Esophagus squamous epithelium (tissue), 4 donors: Measurements from ENCODE around the gene NPEPL1.
A peak's percentile ranks its signal among the peaks of the same experiment; 100 is the strongest.

ENCODE experiments used
- POLR2A ChIP-seq, 4 donors: fragments of 450-650 bp; IDR thresholded peaks; one replicate each; pipeline ENCODE4 v1.6.1; 2017; ENCODE audit warnings: antibody characterized with exemption in 4 of 4, mild to moderate bottlenecking in 4 of 4, moderate library complexity in 3 of 4
- TF ChIP-seq, protein P1 (sequence below), 6 experiments: fragments of 450-650 bp in 4 of 6; fragments of 200-600 bp in 2 of 6; sonication (generic) in 2 of 6; IDR thresholded peaks; one replicate each; pipeline ENCODE4 v1.5.1; 2016 to 2019; ENCODE audit warnings: antibody characterized with exemption in 6 of 6, mild to moderate bottlenecking in 4 of 6, moderate library complexity in 4 of 6

DNA sequence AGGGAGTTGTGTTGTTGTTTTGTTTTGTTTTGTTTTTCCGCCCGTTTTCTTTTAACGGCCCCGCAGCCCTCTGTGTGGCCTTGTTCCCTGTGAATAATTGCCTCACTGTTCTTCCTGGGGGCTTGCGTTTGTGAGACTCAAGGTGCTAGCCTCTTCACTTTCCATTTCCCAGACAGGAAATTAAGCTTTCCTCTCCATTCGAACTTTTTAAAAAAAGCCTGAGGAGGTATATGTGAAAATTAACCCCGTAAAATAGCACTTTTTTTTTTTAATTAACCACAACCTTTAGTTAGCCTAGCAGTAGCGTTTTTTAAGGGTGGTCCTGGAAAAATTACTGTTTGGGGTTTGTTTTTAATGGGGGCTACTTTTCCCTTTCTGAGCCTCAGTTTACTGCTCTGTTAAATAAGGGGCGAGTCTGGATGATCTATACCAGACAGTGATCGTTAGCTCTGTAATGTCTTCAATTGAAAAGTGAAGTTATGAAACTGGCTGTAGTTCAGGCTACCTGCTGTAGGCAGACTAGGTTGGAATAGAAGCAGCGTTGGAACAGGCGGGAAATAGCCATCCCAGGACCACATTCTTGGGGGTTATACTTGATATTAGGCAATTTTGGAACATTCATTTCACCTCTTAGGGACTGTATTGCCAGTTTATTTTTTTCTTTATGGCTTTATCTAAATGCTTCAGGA is 39.9 kb upstream of the NPEPL1 start:
- TF ChIP-seq, protein P1, sequence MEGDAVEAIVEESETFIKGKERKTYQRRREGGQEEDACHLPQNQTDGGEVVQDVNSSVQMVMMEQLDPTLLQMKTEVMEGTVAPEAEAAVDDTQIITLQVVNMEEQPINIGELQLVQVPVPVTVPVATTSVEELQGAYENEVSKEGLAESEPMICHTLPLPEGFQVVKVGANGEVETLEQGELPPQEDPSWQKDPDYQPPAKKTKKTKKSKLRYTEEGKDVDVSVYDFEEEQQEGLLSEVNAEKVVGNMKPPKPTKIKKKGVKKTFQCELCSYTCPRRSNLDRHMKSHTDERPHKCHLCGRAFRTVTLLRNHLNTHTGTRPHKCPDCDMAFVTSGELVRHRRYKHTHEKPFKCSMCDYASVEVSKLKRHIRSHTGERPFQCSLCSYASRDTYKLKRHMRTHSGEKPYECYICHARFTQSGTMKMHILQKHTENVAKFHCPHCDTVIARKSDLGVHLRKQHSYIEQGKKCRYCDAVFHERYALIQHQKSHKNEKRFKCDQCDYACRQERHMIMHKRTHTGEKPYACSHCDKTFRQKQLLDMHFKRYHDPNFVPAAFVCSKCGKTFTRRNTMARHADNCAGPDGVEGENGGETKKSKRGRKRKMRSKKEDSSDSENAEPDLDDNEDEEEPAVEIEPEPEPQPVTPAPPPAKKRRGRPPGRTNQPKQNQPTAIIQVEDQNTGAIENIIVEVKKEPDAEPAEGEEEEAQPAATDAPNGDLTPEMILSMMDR (IDR thresholded peaks at IDR 0.05): peak in 1 of 6 experiments; percentile 8
- TF ChIP-seq POLR2A (IDR thresholded peaks at IDR 0.05): no peak
